HPDE6-E6E7 (cell line): Measurements from ENCODE around the gene COPS2.
"Not testable (repeated sequence)": the region's sequence is repeated elsewhere in the genome, so short reads cannot be mapped to it uniquely, and the experiment has no call there.

Experiments
- DNase-seq: peaks from one replicate; pipeline ENCODE4 v3.0.0; 2011; ENCODE audit warnings: missing footprints; ENCODE audit errors: extremely low spot score

Gene COPS2

DNA sequence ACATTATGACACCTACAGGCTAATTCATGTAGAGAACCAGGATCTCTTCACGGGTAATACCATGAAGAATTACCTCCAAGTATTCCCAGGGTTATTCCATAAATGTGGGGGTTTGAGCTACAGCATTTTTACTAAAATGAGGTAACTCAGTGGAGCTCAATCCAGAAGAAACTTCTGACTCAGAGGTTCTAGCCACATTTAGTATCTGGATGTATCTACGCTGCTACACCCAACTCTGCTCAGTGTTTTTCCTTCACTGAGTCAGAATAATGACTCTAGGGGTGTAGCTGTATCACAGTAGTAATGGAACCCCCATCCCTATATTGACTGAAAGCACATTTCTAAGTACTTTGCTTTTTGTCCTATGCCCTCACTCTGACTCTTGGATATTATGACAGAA lies 52.4 kb downstream of the COPS2 start:
- no peak for DNase-seq

DNA sequence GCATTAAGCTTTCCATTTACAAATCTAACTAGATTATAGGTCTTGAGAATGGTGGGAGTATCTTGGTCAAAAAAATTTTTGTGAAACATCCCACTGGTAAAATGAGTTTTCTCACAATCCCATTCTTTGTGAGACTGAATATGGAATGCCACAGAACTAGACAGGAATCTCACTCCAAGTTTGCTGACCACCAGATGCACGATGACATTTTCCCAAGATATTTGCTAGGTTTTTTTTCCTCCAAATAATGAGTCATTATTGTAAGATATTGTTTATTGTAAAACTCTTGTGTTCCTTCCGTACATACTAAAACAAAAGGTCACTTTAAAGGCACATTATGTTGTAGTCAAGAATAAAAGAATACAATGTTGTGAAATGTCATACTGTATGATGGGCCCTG lies 53.9 kb downstream of the COPS2 start:
- DNase-seq: no peak

DNA sequence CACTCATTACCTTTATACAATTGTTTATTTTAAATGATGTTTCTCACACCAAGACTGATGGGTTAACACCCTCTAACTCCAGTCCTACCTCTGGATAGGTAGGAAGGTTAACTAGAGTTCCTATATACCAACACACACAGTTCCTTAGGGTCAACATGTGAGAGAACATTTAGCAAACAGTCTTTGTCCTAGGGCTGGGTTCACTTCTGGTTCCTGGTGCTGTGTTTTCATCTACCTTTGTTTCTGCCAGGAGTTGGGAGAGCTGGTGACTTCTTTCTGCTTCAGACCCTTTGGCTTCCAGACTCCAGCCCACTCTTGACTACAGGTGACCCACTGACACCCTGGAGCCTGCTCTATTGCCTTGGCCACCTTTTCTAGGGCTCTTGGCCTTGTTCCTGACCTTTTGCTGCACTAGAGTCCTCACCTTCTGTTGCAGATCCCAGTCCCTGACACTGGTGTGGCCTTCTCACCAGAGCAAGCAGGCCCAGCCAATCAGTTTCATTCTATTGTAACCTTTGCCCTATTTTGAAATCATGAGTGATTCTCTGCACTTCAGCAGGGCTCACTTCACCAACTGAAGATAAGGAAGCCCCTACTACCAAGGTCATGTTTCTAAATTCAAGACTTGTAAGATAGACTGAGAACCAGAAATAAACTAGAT lies 59.2 kb downstream of the COPS2 start:
- DNase-seq: no peak

DNA sequence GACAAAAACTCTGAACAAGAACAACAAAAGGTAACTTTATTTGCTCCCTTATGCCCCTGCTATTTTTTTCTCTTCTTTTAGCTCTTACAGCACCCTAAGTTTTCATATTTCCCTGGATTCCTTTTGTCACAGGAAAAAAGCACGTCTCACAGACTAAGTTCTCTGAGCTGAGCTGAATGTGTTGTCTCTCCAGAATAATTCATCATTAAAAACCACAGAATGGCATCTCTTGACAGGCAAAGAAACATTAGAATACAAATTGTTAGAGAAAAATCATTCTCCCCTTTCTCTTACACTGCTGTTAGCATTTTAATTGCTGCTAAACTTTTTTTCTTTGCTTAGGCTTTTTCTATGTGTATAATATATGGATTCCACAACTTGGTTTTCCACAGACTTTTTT lies 60.5 kb downstream of the COPS2 start:
- DNase-seq: no peak

DNA sequence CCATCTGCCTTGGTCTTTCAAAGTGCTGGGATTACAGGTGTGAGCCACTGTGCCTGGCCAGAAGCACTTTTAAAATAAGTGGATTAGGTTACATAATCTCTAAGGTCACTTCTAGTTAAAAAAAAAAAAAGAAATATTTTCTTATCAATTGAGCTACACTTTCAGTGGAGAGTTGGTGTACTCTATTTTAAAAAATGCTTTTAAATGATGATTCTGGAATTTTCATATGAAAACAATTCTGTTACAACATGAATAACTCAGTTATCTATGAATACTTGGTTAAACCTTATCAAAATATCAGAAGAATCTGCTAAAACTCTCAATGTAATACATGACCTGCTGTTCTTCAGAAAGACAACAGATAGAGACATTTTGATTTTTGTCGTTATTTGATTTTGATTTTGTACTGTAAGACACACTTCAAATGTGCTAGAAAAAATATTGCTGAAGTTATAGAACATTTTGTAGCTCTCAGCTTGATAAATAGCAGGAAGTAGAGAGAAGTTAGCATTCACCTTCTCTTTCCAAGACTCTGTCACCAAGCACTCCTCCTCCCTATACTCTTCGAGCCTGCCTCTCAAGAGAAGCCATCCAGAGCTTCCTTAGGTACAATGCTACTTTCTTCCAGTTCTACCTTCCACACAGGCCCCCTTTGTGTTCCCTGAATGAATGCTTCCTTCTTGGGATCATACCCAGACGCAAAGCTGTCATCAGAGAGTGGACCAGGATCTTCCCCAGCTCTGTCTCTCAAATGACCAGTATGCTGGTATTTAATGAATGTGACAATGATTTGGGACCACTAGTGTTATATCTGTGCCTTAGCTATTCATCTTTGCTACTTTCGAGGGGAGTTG lies 61.9 kb downstream of the COPS2 start:
- DNase-seq: no peak

DNA sequence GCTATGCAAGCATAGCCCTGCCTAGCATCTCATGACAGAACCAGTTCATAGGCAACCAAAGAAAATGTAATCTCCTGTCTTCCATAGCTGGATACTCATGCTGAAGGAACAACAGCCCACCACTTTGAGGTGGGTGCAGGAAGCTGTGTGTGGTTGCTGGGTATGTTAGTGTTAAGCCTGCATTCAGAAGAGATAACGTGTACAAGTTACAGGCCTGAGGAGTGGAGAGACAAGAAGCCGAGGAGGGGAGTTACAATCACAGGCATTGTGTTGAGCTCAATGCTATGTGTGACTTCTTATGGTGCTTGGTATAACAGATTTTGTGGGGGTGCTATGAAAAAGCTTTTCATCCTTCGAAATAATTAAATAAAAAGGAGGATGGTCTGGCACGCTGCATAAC lies 66.4 kb downstream of the COPS2 start:
- DNase-seq: no peak

DNA sequence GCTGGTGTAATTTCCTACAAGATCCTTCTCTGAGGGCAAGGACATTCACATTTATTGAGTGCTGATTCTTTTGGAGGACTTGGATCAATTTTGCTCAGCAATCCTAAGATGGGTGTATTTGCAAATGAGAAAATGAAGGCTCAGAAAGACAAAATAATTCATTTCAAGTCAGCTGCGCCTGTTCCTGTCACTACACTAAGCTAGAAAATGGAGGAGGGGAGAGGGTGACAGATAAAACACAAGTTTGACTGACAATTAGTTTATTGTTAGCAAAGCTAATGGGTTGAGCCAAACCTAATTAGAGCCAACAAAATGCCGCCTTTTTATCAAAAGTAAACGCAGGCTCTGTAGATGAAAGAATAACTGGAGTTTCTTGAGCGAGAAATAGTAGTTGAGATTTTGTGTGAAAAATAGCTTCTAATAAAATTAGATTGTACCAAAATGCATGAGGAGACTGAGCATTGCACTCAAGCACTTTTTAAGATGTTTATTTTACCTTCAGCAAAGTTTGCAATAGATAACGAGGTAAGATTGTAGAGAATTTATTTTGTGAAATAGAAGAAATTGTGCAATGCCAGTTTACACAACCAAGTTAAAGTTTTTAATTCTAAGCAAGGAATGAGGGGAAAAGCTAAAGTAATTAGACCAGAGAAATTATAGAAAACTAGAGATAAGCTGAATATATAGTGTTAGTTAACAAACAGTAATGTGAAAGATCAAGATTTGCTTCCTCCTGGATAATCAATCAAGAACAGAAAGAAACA lies 69.5 kb downstream of the COPS2 start:
- no peak for DNase-seq

DNA sequence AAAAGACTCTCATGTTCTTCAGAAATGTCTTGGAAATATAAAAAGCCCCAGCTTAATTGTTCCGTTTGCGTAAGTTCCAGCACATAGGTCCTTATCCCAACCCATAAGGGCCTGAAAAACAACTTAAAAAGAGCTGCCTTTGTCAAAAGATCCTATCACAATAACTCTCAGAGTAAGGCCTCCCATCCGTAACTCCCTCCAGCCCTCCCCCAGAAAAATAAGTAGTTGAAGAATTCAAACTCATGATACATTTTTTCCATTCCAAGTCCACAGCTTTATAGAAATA lies 71.2 kb downstream of the COPS2 start:
- DNase-seq: no peak

DNA sequence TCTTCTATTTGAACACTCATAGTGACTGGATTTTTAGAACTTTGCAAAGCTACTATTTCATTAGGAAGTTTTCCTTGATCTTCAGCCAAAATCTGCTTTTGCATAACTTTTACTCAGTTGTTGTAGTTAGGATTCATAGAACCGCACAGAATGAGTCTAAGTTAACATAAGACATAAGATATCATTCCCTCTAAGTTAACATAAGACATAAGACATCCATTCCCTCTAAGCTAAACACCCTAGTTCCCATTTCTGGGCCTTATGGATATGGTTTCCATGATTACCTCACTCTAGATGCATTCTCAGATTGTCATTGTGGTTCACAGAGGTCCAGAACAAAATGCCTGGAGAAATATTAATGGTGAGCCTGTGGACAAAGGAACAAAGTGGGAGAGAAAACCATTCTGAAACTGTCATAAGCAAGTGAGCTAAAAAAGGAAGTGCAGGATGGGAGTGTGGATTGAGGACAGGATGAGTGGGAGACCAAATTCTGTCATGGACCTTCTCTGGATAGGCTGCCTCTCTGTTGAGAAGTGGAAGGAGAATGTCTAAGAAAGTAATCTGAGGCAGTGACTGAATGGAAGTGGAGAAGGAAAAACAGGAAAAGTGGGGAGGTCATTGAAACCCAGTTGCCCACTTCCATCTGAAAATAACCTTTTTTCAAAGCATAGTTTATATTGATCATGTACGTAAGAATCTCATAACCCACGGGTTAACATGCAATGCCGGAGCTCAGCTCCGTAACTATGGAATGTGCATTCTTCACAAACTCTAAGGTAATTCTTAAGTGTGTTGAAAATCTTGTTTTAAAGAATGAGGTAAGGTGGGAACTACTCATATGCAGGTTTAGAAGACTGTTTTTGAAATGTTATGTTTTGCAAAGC lies 71.8 kb downstream of the COPS2 start:
- DNase-seq: no peak

DNA sequence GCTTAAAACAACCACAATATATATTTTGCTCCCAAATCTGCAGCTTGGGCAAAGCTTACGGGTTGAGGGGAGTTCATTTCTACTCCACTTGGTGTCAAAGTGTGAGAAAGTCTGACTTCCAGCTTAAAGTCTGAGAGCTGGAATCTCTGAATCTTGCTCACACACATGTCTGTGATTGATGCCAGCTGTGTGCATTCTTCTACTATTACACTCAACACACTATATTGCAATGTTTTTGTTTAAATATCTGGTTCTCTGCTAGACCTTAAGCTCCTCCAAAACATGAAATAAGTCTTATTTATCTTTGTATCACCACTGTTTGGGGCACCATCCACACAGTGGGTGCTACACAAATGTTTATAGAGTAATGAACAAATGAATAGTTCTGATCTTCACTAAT lies 72.4 kb downstream of the COPS2 start:
- no peak for DNase-seq

DNA sequence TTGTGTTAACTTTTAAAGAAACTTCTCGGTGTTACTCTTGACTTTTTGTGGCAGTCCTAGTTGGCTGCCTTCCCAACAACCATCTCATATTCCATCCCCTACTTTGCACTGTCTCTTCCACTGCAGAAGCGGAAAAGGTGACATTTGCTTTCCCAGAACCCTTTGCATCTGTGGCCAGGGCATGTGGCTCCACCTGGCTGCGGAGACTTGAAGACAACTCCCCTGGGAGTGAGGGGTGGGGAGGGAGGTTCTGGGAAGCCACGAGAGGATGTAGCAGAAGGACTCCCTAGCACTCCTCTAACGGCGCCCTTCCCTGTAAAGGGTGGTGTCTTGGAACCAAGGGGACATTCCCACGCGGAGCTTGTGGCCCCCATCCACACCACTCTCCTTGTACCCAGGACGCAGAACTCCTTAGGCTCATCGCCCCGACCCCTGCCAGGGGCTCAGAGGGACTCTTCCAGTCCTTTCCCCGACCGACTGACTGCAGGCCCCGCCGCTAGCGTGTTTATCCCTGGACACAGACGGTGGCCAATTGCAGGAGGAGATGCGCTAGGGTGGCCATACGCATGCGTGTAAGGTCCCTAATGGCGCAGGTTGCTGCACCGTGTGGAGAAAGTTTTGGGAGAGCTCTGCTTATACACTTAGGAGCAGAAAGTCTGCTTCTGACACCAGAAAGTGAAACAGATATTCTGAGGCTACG lies 75.9 kb downstream of the COPS2 start:
- DNase-seq: no peak

DNA sequence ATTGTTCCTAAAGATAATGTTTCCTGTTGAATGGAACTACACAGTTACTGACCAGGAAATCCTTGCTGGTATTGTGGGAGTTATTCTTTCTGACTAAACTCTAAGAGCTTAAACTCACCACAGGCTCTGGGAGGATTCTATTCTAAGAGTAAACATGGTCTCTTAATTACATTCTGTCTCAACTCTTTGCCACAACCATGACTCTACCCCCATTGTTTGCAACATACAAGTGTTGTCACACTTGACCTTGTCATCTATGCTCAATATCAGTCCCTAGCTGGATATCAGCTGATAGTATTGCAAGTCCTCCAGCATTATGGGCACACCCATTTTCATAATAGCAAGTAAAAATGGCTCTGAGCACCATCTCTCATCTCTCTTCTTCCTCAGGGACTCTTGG lies 79.5 kb downstream of the COPS2 start:
- DNase-seq: no peak

DNA sequence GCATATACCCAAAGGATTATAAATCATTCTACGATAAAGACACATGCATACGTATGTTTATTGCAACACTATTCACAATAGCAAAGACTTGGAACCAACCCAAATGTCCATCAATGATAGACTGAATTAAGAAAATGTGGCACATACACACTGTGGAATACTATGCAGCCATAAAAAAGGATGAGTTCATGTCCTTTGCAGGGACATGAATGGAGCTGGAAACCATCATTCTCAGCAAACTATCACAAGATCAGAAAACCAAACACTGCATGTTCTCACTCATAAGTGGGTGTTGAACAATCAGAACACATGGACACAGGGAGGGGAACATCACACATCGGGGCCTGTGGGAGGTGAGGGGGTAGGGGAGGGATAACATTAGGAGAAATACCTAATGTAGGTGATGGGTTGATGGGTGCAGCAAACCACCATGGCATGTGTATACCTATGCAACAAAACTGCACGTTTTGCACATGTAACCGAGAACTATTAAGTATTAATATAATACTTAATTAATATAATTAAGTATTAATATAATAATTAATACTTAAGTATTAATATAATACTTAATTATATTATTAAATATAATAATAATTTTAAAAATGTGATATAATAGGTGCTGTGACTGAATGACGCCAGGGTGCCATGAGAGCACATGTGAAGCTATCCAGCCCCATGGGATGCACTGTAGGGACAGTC lies 80.7 kb downstream of the COPS2 start:
- not testable (repeated sequence) for DNase-seq
